ENCODE measurements around the gene STX16.

- no peak for TF ChIP-seq POLR2A (IDR thresholded peaks at IDR 0.05)
- TF ChIP-seq CTCF (IDR thresholded peaks at IDR 0.05), result no peak
These were observed 58.1 kb downstream of the STX16 start for GRCh38 chr20:58709013-58709702.
